GM21723 (cell line): ENCODE results near the gene CPA4.

Source experiments
- ATAC-seq: cut with Tn5 transposase; IDR thresholded peaks from one replicate; pipeline ENCODE4 v1.9.1; 2021; ENCODE audit warnings: mild to moderate bottlenecking, moderate library complexity; ENCODE audit not compliant: unreplicated experiment

The CPA4 gene

DNA sequence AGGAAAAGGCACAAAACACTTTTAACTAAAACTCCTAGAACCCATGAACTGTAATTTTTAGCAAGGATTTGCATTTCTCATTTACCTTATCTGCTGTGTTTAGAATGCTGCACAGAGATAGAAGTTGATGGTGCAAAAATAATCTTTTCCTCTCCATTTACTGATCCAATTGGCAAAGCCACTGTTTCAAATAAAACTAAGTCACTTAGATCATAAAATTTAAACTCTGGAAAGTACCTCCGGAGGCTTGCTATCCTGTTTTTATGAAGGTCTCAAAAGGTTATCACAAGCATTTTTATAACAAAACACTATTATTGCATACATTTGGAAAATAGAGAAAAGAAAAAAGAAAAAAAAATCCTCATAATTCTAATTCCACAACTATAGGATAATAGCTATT, 18.7 kb upstream of the CPA4 start:
- ATAC-seq = no peak

DNA sequence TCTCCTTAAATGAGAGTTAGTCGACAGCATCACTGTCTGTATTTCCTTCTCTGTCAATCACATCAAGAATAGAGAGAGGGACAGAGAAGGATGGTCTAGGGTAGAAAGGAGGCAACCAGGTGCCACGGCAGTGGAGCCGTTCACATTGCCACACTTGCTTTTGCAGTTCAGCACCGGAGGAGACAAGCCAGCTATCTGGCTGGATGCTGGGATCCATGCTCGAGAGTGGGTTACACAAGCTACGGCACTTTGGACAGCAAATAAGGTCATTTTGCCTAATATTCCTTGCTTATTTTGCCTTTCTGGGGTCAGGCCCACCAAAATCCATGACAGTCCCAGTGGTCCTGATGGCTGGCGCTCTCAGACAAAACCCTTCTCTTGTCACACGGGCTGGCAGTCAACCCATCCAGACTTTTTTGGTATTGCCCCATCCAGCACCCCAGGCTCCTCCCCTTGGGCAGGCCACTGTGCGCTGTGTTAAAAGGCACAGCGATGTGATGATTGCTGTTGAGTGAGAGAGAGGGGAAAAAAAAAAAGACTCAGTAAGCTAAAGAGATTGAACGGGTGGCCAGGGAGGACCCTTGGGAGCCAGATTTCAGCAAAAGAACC, 17.9 kb upstream of the CPA4 start:
- no peak for ATAC-seq

DNA sequence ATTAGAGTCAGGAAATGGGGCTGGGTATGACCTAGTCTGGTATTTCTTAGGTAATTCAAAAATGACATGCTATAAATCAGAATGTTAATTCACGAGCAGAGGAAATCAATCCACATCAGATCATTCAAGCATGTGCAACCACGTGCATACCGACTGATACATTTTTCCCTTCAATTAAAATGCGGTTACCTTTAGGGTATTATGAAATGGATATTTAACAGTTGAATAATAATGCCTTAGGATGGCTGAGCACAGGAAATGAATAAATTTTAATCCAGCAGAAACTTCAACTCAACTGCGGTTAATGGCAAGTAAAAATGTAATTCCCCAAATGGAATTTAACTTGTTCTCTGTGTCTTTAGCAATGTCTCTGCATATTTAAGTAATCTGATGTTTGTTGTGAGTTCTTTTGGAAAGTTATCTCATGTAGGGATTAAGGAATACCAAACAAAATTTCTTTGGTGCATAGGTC, 17.1 kb upstream of the CPA4 start:
- ATAC-seq = no peak

DNA sequence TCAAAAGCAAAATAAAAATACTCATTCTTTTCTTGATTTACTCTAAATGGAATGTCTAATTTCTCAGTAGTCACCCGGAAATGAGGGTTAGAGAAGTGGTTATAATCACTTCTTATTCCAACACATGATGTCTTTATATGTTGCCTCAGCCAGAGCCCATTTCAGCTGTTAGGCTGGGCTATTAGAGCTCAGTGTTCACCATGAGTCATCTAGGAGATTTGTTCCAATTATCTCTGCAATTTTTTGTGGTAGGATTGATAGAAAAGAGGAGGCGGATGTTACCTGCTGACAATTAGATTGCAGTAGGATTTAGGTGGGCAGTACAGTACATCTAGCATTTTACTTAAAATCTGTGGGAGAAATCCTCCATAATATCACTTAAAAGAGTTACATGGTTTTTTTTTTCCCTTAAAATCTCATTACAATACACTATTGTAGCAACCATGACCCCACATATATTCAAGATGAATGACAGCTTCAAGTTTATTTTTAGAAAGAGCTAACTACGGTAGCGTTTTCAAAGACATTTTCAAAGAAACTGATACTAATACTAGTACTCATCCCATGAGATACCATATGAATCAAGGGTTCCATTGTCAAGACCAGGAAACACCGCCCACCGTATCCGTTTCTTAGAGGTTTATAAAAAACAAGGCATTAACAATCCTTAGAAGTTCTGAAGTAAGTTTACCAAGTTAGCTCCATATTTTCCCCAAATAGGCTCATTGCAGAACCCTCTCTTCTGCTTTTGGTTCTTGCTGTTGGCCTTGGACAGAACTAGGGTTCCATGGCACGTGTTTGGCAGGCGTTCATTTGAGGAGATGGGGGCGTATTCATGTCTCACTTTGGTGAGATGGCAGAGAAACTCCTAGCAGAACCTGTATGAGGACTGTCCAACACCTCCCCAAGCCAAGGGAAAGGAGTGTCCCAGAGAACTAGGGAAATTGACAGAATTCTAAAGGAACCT, 15.9 kb upstream of the CPA4 start:
- ATAC-seq = no peak

DNA sequence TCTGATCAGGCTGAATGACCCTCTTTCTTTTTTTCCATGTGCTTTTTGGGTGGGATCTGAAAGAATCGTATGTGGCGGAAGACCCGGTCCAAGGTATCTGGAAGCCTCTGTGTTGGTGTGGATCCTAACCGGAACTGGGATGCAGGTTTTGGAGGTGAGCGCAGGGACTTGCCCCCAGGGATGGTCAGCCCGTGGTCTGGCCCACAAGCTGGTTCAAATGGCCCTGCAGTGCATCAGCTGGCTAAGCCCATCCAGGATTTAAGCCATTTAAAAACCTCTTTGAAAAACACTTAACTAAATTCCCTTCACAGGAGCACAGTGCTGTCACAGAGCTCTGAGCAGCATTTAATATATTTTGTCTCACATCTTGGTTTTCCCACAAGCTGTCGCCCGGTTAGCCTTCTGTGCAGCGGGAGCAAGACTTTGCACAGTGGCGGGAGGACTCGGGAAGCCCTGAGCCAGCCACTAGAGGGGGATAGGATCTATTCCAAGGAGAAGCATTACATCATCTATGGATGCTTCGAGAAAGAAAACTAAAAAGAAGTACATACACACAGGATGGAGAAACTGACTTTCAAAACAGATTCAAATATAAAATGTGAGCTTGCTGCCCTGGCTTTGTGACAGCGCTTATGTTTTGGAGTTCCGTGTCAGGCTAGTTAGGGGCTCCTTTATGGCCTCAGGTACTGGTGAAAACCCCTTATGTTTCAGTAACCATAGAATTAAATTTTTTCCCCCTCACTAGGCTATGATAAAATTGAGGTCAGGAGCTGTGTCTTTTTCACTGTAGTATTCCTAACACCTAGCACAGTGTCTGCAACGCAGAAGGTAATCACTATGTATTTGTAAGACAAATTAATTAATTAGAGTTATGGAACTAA, 15.0 kb upstream of the CPA4 start:
- no peak for ATAC-seq

DNA sequence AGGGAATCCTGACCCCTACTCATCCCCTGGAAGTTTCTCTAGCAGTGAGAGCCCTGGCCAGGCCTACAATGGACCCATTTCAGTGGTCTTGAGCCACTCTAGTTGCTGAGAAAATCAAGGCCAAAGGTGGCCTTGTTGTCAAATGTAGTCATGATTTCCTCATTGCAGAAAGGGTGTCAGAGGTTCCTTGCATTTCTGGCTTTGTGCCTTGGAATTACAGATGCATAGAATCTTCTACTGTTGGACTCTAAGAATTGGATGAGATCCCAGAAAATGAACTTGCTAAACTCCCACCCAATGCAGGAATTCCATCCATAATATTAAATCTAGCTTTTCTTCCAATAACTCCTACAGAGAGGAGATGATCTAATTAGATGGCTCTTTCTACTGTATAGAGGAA, 14.1 kb upstream of the CPA4 start:
- ATAC-seq = no peak

DNA sequence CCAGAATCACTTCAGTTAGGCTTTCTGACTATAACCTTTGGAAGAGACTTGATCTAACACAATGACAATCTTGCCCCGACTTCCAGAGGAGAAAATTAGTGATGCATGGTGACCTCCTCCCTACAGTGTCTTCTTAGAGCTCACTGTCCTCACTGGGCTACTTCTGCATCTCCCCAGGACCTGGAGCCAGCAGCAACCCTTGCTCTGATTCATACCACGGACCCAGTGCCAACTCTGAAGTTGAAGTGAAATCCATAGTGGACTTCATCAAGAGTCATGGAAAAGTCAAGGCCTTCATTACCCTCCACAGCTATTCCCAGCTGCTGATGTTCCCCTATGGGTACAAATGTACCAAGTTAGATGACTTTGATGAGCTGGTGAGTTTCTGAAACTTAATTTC, 13.7 kb upstream of the CPA4 start:
- ATAC-seq = no peak

DNA sequence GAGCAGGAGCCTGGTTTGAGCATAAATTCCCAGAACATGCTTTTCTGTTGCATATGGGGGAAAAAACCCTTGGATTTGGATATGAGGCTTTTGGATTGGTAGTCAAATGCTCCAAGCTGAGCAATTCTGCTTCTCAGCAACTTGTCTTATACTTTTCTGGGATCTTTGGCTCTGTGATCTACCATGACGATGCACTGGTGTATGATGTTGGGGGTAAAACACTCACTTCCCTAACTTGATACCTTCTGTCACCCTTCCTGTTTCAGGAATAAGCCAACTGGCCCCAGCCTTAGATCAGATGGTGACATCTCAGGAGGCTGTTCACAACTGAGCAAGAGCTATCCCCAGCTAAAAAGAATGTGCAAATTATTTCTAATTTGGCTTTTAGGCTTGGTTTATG, 13.1 kb upstream of the CPA4 start:
- ATAC-seq = no peak

DNA sequence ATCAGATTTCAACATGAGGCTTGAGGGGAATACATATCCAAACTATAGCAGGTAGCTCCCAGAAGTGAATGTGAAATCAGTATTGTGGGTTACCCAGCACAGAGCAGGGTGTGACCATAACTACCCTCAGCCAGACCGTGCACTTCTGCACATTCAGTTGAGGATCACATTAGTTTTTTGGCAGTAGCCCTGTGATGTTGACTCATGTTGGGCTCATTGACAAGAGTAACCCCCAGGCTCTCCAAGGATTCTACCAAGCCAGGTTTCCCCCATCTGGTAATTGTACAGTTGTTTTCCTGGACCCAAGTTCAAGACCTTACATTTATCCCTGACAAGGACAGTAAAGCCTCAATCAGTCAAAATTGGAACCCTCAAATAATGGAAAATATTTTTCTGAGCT, 11.7 kb upstream of the CPA4 start:
- no peak for ATAC-seq

DNA sequence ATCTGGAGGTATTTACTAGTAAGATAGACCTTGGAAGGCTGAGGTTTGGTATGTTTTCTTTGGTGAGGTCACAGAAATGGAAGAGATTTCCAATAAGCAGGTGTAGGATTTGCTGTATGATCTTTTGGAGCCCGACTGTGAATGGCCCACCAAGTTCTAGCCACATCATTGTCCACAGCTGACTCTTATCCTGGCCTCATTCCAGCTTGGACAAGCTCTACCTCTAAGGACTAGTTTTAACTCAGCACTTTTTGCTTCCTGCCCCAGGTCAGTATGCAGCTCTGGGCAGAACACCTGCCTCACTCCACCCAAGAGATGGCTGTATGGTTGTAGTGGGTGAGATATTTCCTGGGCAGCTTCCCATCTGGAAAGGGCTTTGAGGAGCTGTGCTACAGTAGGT, 6.1 kb upstream of the CPA4 start:
- ATAC-seq = no peak

DNA sequence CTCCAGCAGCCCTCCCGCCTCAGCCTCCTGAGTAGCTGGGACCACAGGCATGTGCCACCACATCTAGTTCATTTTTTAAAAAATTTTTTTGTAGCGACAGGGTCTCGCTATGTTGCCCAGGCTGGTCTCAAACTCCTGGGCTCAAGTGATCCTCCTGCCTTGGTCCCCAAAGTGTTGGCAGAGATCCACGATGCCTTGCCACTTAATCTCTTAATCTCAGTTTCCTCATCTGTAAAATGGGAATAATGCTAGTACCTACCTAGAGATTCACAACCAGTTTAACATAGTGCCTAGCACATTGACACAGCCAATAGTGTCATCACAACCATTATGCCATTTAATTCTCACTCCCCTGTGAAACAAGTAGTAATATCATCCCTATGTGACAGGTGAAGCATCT, 4.8 kb upstream of the CPA4 start:
- no peak for ATAC-seq

DNA sequence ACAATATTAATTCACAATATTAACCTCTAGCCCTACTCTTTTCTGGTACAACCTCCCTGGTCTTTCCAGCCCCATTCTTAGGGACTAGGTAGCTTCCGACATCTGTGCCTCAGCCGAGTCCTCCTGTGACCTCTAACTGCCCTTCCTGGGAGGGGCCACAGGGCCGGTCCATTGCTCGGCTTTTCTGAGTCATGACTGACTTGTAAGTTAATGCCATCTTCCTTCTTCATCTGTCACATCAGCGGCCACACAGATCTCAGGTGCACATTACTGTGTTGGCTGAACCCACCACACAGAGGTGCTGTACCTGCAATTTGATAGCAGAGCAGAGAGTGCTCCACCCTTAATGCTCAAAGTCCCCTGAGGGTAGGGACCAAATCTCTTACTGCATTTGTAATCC, 4.1 kb upstream of the CPA4 start:
- ATAC-seq = no peak

DNA sequence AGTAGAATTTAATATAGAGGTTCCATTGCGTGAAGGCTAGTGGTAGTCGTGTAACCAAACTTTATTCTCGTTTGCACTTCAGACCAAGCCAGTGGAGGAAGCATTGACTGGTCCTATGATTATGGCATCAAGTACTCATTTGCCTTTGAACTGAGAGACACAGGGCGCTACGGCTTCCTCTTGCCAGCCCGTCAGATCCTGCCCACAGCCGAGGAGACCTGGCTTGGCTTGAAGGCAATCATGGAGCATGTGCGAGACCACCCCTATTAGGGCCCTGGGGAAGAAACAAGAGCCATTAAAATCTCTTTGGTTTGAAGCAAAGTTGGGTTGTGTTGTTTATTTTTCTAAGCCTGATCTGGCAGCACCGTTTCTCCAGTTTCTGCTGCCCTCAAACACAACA, 3.5 kb upstream of the CPA4 start:
- no peak for ATAC-seq

DNA sequence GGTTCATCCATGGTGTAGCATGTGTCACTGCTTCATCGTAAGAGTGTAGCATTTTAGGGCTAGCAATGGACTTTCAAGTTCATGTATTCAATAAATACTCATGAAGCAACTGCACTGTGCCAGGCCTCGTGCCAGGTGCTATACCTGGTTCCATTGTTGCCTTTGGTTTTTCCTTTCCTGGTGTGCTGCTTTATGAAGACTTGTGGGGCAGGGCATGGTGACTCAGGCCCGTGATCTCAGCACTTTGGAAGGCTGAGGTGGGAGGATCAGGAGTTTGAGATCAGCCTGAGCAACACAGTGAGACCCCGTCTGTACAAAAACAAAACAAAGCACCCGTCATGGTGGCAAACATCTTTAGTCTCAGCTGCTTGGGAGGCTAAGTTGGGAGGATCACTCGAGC, 2.2 kb upstream of the CPA4 start:
- no peak for ATAC-seq

DNA sequence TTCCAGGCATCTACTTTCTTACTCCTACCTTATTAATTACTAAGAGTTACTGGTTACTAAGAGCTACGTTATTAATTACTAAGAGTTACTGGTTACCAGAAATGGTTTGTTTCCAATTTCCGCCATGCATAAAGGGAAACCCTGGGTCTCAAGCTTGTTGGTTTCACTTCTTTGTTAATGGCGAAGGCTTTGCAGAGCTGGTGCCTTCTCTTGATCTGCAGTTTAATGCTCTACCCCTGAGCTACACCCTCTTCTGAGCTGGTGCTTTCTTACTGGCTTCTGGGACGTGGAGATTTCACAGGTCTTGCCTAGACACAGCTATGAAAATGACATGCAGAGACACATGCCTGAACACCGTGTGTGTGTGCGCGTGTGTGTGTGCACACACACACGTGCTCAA, 560 bp downstream of the CPA4 start:
- ATAC-seq = no peak

DNA sequence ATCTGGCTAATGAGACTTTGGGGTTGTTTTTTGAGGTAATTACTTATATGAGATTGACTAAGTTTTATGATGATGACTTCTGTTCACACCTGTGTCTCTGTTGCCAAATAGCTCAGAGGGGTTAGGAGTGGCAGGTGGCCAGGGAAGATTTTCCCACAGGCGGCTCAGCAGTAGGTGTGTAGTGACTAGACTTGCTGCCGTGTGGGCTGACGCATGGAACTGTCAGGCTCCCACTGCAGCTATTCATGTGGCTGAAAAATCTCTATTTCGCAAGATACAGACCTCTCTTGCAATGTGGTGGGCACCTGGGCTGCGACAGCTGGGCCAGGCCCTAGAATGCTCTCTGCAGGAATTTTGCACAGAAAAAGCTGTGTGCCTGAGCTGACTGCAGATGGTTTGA, 1.4 kb downstream of the CPA4 start:
- no peak for ATAC-seq

DNA sequence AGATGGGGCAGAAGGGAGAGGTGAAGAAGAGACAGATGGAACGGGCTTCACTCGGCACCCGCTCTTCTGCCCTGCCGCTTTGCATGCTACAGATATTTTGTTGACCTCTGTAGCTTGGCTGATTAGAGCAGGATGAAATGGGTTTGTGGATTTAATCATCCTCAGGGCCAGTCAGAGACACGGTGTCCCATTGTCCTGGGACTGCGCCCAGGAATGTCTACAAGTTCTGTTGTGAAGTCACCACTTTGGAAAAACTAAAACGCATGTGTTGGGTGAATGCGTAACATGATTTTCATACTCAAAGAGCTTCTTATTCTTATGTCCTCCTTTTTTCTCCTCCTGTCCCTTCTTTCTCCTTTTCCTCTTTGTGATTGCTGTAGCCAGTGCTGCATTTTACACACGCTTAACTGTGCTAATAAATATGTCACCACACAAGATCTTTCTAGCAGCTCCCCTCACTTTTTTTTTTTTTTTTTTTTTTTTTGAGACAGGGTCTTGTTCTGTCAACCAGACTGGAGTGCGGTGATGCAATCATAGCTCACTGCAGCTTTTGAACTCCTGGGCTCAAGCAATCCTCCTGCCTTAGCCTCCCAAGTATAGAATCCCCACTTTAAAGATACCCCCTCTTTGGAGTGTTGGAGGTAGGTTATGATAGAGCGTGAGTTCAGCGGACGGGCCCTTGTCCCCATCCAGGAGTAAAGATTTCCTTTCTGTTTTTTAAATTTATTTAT, 3.4 kb downstream of the CPA4 start:
- ATAC-seq = no peak

DNA sequence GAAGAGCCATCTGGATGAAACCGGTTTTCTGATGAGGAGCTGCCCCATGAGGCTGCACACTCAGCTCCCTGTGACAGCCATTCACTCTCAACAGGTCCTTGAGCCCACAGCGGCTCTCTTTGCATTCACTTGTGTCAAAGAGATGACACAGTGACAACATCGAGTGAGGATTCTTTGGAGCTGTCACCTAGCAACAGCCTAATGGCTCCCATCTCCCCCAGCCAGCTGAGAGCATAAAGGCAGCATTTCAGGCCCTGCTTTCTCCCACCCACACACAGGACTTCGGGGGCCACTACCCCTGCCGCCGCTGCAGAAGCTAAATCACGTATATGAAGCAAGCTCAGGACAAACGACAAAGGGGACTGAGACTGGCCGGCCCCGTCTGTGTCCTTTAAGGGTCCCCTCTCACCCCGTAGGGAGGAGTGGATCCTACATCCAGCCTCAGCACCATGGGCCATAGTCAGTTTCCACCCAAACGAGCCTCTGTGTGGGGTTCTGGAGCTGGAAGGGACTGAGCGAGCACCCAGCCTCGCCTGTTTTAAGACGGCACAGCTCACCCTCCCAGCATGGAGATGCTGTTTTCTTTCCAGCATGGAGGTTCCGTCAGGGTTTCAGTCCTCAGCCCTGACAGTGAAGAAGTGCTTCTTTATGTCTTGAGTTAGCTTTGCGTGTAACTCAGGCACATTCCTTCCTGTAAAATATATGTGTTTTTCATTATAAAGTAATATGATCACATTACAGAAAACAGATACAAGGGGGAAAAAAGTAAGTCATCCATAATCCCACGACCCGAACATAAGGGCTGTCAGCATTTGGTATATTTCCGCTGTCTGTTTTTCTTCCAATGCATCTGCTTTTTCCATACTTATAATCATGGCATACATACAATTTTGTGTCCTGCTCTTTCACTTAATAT, 4.9 kb downstream of the CPA4 start:
- no peak for ATAC-seq

DNA sequence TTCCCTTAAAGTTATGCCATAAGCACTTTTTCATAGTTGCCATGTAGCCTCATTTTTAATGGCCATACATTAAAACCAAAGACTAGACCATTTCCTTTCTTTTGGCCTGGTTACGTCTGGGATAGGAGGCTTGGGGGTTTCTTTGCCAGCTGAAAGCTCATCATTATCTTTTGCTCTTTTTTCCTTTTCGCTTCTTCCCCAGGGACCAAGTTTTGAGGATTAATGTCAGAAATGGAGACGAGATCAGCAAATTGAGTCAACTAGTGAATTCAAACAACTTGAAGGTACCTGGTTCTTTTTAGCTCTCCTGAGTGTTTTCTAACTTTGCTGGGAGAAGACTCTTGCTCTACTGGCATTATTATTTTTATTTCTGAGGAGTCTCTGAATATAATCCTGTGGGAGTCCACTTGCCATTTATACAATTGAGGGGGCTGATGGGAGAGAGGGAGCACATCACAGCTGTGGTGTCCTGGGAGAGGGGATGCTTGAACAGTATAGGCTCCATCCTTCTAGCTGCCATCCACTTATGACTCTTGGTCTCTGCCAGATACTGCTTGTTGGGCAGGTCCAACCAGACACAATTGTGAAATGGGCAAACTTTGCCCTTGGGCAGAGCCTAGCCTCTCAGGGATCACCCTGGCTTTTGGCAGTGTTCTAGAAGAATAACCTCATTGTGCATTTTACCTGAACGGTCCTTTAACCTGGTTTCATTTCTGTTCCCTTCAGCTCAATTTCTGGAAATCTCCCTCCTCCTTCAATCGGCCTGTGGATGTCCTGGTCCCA, 5.8 kb downstream of the CPA4 start:
- ATAC-seq = no peak
